NT2/D1 (cell line): ENCODE data around the gene DLG2.

Experiments used
- SUZ12 ChIP-seq: IDR thresholded peaks from 2 replicates; pipeline ENCODE4 v1.6.1; 2011; ENCODE audit not compliant: insufficient read length, insufficient read depth; ENCODE audit errors: extremely low read depth
- YY1 ChIP-seq: IDR thresholded peaks from 2 replicates; pipeline ENCODE4 v1.6.1; 2011; ENCODE audit not compliant: insufficient read length, insufficient read depth
- ZNF274 ChIP-seq: IDR thresholded peaks from 2 replicates; pipeline ENCODE4 v1.6.1; 2011; ENCODE audit warnings: mild to moderate bottlenecking, low read depth, low read length

DNA sequence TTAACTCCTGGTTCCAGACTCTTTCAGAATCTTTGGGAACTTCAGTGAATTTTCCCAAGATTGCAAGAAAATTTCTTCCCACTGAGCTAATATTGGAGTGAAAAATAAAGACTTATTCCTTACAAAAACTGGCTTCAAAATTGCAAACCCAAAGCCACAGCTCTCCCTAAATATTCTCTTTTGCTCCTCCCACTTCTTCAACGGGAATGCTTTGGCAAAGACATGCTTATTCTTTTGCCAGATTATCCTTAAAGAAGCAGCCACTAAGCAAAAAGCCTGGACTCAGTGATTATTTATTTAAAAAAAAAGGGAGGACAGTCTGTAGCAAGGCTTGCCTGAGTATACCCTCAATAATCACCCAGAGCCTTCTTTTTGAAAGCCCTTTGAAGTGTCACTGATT lies 1438.6 kb downstream of the DLG2 start:
- TF ChIP-seq YY1 (no peak), SUZ12 (no peak), ZNF274 (no peak)
